GM18909 (cell line): Measurements from ENCODE around the gene ITGB1.
A peak's percentile ranks its signal among the peaks of the same experiment; 100 is the strongest.

ENCODE experiments used
- ATAC-seq: cut with Tn5 transposase; IDR thresholded peaks from one replicate; pipeline ENCODE4 v1.9.1; 2021; ENCODE audit warnings: mild to moderate bottlenecking; ENCODE audit not compliant: unreplicated experiment, poor library complexity

The ITGB1 gene

DNA sequence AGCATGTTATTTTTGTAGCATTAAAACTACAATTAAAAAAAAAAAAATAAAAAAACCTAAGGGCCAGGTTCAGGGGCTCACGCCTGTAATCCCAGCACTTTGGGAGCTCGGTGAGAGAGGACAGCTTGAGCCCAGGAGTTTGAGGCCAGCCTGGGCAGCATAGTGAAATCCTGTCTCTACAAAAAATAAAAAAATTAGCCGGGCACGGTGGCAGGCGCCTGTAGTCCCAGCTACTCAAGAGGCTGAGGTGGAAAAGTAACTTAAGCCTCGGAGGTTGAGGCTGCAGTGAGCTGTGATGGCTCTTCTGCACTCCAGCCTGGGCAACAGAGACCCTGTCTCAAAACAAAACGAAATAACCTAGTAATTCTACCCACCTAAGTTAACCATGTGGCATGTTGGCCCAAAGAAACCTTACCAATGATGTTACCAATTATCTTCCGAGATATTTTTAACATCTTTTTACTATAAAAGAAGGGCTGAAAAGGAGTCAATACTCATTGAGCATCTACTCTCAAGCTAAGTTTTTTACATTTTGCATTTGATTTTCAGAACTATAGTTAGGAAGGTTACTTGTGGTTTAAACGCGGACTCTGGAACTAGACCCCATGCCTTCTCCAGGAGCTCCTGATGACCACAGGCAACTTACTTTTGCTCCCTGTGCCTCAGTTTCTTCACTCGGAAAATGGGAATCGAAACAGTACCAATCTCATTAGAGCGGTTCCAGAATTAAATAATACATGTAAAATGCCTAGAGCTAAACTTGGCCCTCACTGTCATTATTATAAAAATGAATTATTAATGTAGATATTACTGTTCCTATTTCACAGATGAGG is 1.4 kb downstream of the ITGB1 start:
- ATAC-seq: no peak

DNA sequence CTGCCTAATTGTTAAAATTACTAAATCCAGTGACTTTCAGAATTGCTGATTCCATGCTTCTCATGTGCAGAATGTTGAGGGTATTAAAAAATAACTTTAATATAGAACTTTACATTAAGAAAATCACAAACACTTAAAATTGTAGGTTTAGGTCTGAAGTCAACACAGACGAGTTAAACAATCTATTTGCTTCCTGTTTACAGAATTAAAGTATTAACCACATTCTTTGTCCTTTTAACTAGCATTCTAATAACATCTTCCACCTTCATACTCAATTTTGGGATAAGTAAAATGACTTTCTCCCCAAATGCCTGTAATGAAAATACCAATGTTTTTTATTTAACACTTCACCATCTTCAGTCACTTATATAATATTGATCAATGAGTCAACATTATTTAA is 2.2 kb downstream of the ITGB1 start:
- no peak for ATAC-seq

DNA sequence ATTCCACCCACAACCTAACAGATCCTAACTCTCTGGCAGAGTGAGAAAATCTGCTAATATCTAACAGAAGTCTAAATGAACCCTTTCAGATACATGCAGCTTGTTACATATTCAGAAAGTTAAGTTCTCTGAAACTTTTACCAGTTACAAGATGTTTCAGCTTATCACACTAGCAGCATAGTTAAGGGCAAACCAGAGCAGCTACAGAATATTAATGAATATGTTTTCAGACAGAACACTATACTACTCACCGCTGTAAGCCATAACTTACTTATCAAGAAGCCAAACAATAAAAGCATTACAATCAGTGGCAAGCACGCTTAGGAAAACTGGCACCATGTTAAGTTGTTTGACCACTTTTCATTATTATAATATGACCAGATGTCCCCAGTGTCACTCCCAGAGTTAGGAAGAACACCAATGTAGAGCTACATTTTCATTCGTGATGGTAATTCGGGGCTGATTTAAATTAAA is 2.7 kb downstream of the ITGB1 start:
- no peak for ATAC-seq

DNA sequence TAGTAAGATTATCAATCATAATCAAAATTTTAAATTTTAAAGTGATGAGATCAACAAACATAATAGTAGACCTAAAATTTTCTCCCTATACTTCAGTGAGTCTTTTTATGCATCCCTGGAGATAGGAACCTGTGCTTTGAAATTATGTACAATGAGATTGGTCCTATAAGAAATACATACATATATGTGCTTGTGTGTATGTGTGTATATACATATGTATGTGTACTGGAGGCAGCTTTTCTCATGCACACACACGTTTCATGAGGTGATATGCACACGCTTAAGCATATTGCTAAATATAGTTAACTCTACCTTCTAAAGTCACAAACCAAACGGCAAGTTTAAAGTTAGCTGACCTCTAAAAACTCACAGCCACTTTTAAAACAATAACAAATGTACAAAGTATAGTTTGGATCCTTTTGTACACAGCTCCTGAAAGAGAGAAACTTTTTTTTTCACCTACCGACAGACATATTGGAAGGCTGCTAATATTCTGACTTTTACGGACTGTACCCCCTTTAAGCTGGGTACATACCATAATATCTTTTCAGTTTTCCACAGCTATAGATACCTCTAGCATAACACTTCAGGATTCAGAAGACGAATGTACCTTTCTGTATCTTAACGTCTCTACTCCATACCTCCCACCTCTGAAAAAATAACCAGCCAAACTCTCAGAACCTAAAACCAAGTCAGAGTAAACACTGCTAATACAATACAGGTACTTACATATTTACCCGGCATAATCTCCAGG is 3.3 kb downstream of the ITGB1 start:
- ATAC-seq: no peak

DNA sequence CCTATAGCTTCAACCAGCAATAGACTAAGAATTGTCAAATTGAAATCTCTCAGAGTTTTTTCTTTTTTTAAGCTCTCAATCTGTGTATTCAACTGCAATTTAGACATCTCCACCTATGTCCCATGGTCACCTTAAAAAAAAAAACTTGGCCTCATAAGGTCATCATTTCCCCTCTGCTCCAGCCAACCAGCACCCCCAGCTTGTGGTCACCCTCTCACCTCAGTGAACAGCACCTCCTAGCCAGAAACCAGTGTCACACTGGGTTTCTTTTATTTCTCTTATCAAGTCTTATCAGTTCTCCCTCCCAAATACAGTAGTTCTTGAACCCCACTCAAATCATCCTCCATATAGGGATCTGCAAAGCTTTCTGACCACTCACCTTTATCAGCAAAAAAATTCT is 4.0 kb downstream of the ITGB1 start:
- ATAC-seq: no peak

DNA sequence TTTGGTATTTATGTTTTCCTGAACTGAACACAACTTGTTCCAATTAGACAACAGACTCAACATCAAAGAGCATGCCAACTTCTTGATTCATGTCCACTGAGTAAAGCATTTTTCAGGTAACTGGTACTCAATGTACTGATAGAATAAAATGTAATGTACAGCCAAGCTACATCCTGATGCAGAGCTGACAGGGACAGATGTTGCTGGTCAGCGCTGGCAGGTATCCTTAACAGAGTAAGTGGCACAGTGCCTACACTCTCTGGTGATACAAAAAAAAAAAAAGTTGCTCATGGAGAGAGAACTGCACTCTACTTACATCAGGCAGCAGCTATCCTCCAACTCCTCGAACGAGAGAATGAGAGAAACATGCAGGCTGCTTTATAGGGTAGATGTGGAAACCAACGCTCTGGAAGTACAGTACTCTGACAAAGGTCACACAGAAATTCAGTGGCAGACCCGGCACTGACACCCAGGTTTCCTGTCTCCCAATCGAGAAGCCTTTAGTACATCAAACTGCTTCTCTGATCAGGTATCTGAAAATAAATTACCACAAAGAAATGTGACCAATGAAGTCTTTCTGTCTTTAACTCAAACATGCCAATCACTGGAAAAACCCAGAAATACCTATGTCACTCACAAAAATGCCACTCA is 4.6 kb downstream of the ITGB1 start:
- no peak for ATAC-seq

DNA sequence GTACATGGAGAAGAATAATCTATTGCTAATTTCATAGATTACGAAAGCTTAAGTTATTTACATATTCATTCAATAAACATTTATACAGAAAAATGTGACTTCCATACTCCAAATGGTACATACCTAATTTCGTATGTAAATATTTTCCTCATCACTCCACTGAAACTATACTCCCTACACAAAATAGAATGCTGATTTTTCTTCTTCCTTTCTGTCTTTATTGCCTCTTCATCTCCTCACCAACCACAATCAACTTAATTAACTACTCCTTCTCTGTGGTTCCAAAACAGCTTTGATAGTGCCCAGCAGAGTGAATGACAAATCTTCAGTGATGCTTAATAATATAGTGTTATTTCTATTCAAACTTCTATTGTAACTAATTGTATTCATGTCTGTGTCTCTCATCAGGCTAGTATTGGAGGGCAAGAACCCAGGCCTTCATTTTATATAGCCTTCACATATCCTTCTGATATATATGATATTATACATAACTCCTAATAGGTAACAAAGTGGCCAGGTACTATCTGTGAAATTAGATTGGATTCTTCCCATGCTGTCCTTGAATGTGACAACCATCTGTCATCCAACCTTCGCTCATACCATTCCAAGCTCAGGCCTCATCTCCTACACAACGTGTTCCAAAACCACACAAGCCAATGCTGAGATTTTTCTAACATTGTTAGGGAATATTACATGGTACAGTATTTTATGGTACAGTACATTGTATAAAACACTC is 5.3 kb downstream of the ITGB1 start:
- no peak for ATAC-seq

DNA sequence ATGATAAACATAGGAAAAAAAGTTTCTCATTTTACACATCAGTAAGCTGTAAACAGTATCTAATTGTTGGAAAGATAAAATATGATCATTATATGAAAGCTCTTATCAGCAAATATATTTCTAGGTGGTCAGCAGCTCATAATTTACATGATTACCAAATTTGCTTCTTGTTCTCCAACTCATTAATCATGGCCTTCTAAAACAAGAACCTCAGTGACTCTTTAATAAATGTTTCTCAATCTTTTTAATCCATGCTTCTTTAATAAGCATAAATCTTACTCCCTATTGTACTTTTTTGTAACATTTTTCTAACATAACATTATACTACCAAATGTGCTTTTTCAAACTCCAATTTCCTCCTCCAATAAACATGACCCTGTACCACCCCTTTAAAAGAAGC is 5.9 kb downstream of the ITGB1 start:
- no peak for ATAC-seq

DNA sequence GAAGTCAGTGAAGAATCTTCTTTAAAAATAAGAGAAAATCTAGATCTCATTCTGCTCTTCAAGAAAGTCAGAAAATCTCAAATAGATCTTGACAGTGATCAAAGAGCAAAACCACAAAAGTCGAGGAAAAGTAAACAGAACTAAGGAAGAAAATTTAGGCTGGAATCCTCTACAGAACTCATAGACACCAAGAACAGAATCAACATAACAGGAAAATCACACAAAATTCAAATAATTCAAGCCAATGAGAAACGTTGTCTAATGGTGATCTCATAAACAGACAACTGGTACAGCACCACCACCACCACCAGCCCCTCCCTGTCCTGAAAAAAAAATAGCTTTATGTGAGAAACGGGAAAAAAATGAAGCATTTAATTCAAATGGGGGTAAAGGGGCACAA is 6.9 kb downstream of the ITGB1 start:
- ATAC-seq: no peak

DNA sequence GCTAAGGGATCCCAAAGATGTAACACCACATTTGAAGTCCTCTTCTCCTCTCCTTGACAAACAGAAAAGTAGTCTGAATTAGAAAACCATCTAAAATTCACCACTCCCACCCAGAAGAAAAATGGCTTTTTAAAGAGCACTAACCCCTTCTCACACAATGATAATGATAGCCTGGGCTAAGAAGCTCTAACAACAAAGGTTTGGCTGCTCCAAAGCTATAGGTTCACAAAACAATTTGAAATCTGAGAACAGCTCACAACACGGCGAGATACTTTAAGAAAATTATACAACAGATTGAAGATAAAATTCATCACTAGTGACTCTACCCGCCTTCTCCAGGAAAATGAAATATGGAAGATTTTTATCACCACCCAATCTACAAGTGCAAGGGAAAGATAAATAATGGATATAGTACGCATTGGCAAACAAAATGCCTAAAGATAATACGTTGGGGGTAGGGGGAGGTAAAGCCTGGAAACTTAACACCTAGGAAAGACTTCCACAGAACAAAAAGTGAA is 7.4 kb downstream of the ITGB1 start:
- no peak for ATAC-seq

DNA sequence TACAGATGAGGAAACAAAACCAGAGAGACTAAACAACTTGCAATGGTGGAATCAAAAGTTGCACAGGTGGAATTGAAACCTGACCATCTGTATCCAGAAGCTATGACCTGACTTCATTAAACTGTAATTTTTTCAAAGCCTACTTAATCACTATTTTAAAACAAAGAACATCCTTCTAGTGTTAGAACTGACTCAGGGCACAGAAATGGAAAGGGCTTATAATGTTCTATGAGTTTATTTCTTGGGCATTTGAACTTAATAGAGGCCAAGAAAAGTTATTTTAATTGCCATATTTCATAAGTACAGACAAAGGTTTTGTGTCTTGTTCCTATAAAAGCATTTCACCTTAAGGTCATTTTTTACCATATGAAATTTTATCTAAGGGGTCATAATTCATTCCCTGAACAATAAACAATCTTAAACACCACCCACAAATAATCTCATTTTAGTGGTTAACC is 8.8 kb downstream of the ITGB1 start:
- no peak for ATAC-seq

DNA sequence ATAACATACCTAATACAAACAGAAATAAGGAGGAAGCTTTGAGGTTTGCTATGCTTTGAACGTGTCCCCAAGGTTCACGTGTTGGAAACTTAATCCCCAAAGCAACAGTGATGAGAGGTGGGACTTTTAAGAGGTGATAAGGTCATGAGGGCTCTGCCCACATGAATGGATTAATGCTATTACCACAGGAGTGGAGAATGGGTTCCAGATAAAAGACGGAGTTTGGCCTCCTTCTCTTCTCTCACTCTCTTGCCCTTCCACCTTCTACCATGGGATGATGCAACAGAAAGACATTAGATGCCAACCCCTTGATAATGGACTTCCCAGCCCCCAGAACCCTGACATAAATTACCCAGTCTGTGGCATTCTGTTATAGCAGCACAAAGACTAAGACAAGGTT is 9.6 kb downstream of the ITGB1 start:
- no peak for ATAC-seq

DNA sequence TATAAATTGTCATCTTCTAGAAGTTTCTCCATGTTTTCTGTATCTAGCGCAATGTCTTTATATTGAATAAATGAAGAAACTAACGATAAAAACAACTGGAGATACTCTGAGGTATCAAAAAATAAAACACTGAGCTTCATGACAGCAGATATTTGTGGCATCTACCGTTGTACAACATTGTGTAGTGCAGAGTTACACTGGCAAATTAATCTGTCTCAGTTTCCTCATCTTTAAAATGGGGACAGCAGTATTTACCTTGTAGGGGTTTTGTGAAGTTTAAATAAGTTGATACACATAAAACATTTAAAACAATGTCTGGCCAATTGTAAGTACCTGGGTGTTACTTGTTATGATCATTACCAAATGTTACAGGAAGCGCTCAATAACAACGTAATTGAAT is 10.4 kb downstream of the ITGB1 start:
- no peak for ATAC-seq

DNA sequence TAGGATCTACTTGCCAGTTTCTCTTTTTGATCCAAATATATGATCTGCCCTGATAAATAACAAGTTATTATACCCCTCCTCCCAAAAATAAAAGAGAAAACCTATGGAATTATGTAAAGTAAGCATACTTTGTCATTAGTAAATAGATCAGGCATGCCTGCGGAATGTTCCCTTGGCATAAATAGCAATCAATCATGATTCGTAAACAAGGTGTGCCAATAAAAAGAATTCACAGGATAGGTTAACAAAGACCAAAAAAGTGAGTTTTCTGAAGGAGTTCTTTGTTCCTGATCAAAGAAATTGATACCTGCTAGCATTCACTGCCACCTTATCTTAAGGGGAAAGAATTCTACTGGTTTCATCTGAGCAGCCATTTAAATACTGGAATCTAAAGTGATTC is 11.9 kb downstream of the ITGB1 start:
- ATAC-seq: no peak

DNA sequence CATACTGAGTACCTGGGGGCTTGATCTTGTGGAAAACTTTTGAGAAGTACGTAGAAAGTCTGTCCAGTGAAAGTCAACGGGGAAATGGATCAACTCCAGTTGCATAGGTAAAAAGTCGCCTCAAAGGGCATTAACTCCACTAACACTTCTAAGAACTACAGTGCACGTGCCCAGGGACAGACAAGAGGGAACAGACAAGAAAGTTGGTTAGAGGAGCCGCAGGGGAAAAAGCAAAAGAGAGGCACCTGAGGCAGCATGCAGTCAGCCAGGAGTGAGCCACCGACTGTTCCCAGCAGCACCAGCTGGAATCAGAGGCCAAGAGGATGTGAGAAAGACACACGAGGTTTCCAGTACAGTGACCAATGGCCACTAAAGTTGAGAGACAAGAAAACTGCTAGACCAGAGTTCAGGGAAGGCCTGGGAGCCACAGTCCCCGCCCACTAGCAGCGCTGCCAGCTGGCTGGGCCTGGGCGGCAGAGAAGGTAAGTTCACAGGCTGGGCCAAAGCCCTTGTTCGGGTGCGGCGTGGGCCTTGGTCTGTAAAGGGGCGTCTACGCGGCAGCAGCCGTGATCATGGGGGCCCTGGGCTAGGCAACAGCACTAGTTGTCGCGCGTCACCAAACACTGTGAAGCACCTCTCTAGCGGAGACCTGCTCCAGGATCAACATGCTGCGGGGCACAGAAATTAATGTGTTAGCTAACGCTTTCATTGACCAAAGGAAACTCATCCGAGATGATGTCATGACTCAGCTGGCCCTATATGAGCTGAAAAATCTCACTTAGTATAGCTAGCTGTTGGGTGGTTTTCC is 14.0 kb downstream of the ITGB1 start:
- peak; percentile 1 for ATAC-seq

DNA sequence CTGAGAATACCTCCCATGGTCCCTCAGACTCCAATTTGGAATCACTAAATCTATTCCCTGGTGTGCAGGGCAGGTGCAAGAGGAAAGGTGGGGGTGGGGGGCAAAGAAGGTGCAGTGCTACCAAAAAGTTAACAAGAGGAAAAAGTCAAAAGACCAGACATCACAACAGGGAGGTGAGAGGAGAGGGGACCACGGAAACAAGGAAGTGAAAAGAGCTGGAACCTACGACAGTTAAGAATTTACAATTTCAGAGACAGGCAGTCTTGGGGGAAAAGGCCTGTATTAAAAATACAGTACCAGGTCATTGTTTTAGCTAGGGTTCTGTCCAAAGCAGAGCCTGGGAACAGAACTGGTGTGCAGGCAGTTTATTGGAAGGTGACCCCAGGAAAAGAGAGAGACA is 14.6 kb downstream of the ITGB1 start:
- peak; percentile 68 for ATAC-seq

DNA sequence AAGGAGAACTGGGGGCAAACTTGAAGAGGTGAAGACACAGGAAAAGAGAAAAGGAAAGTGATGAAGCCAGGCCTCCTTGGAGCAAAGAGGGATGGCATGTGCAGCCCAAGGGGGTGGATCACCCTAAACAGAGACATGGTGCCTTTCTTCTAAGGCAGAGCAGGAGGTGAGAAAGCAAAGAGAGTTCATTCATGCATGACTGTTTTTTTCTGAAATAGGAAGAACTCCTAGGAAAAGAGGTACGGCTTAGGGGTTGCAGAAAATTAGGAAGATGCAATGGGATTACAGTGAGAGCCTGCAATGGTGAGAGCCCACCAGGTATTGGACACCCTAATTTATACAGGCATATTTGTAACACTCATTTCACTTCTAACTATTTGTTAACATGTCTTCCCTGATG is 15.9 kb downstream of the ITGB1 start:
- ATAC-seq: no peak

DNA sequence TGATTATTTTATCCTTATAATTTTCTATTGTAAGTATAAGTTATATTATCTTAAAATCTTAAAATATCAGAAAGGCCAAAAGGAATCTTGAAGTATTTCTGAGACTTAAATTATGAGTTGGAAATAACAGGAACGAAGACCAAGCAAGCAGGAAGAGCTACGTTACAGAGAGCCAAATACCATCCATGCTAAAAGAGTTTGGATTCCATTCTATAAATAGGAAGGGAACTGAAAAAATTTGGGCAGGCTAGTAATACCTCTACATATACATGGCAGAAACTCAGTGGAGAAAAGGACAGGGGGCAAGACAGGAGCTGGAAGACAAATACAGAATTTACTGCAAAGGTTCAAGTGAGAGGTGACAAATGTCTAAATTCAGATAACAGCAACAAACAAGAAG is 16.7 kb downstream of the ITGB1 start:
- ATAC-seq: no peak
